Upper lobe of left lung (tissue), 6 donors: ENCODE measurements around the gene TRIP10. TPM values are rescaled to one million over a fixed set of nuclear protein-coding genes. Genes with fewer than 3 reads are reported as not detected.
"Not testable (repeated sequence)": the region's sequence is repeated elsewhere in the genome, so short reads cannot be mapped to it uniquely, and the experiment has no call there.

ENCODE experiments used
- ATAC-seq, 2 donors: fragments of 200-7000 bp; cut with Tn5 transposase; one replicate each; pipeline ENCODE4 v1.9.1; 2022; ENCODE audit warnings: mild to moderate bottlenecking in 2 of 2, moderate library complexity in 2 of 2; ENCODE audit not compliant: low FRiP score in 2 of 2
- DNase-seq, 2 donors: peaks; one replicate each; pipeline ENCODE4 v3.0.0-alpha.2; 2019 to 2020
- H3K27ac ChIP-seq, 4 donors: fragments of 200-600 bp; sonication (generic); one replicate each; pipeline ENCODE4 v1.5.1; 2016 to 2019
- H3K27me3 ChIP-seq, 4 donors: fragments of 200-600 bp; sonication (generic); one replicate each; pipeline ENCODE4 v1.5.1; 2017 to 2019
- H3K36me3 ChIP-seq, 4 donors: fragments of 200-600 bp; sonication (generic); one replicate each; pipeline ENCODE4 v1.5.1; 2016 to 2019
- H3K4me1 ChIP-seq, 4 donors: fragments of 200-600 bp; sonication (generic); one replicate each; pipeline ENCODE4 v1.5.1; 2018 to 2019
- H3K4me3 ChIP-seq, 4 donors: fragments of 200-600 bp; sonication (generic); one replicate each; pipeline ENCODE4 v1.5.1; 2017 to 2019; ENCODE audit warnings: mild to moderate bottlenecking in 2 of 4, moderate library complexity in 1 of 4
- H3K9me3 ChIP-seq, 4 donors: fragments of 200-600 bp; sonication (generic); one replicate each; pipeline ENCODE4 v1.5.1; 2018 to 2019
- CTCF ChIP-seq, 6 experiments: fragments of 450-650 bp in 4 of 6; fragments of 200-600 bp in 2 of 6; sonication (generic) in 2 of 6; IDR thresholded peaks; one replicate each; pipeline ENCODE4 v1.5.1; 2016 to 2019; ENCODE audit warnings: antibody characterized with exemption in 6 of 6
- EP300 ChIP-seq, 4 donors: sonication (generic); formaldehyde crosslinking; IDR thresholded peaks; one replicate each; pipeline ENCODE4 v1.5.1; 2017; ENCODE audit warnings: antibody characterized with exemption in 4 of 4, control low read depth in 2 of 4
- POLR2A ChIP-seq, 4 donors: fragments of 450-650 bp; IDR thresholded peaks; one replicate each; pipeline ENCODE4 v1.5.1; 2016 to 2017; ENCODE audit warnings: antibody characterized with exemption in 4 of 4, mild to moderate bottlenecking in 2 of 4
- POLR2AphosphoS5 ChIP-seq, 2 donors: sonication (generic); formaldehyde crosslinking; IDR thresholded peaks; one replicate each; pipeline ENCODE4 v1.5.1; 2017; ENCODE audit warnings: antibody characterized with exemption in 2 of 2
- WGBS, 2 donors: methylation state at CpG; one replicate each; pipeline ENCODE4 v1.1.5; 2017 to 2018; 5-methylcytosine and 5-hydroxymethylcytosine counted together
- total RNA-seq, 6 donors: library from RNA; depleted of rRNA in 4 of 6; stranded (reverse); fragments of >200 nt in 4 of 6; gene quantifications; one replicate each; pipeline versions ENCODE4 v1.1.0 to v1.2.1, GENCODE V29; 2016 to 2021
- donor health status: DM: no; HTN: no; CAD: no; lungs with moderate emphysema.
- donor health status: DM: no; HTN: yes; CAD: no; lungs with severe emphysema.

The TRIP10 gene
- total RNA-seq, 6 donors from 2014 or later, result 59.6 to 423 (median 74.3) TPM

GRCh38 chr19:6743714-6744380, 4.4 kb downstream of the TRIP10 start:
- Histone ChIP-seq H3K27ac (peak overlapping the region; percentile 74 to 93 (median 88)), H3K4me1 (peaks cover 50 to 62% (median 56%) of the 10 kb centered on the region in 4 donors), H3K9me3 (no peaks in the 10 kb centered on the region), H3K4me3 (peak overlapping the region in 1 of 4 donors; percentile 14), H3K27me3 (peaks cover 0 to 7% (median 0%) of the 10 kb centered on the region in 4 donors), H3K36me3 (peaks cover 15 to 69% (median 40%) of the 10 kb centered on the region in 4 donors)
- DNase-seq (no peak), ATAC-seq (no peak)
- TF ChIP-seq POLR2A (IDR thresholded peaks at IDR 0.05), result no peak
- TF ChIP-seq CTCF (IDR thresholded peaks at IDR 0.05), result no peak
- TF ChIP-seq POLR2AphosphoS5 (IDR thresholded peaks at IDR 0.05), result no peak
- TF ChIP-seq EP300 (IDR thresholded peaks at IDR 0.05), result no peak
- WGBS, 2 donors, result 82 to 85% methylated on average over 15 of the region's 15 CpGs

- Histone ChIP-seq H3K27ac (peak overlapping the region; percentile 74 to 93 (median 88)), H3K27me3 (peaks cover 0 to 7% (median 0%) of the 10 kb centered on the region in 4 donors), H3K9me3 (no peaks in the 10 kb centered on the region), H3K4me3 (peak overlapping the region in 2 of 4 donors; percentile 5 to 14), H3K36me3 (peaks cover 20 to 77% (median 47%) of the 10 kb centered on the region in 4 donors), H3K4me1 (peaks cover 45 to 57% (median 52%) of the 10 kb centered on the region in 4 donors)
- WGBS, 2 donors, result 49 to 58% methylated on average over 12 to 27 of the region's 41 CpGs
- TF ChIP-seq EP300 (IDR thresholded peaks at IDR 0.05), result peak in 1 of 4 donors; percentile 59
- peak; percentile 45 to 56 for TF ChIP-seq POLR2AphosphoS5 (IDR thresholded peaks at IDR 0.05)
- TF ChIP-seq POLR2A (IDR thresholded peaks at IDR 0.05), result peak in 1 of 4 donors; percentile 21
- peak in 2 of 6 experiments; percentile 15 to 19 for TF ChIP-seq CTCF (IDR thresholded peaks at IDR 0.05)
- ATAC-seq (peak; percentile 82 to 90), DNase-seq (peak; percentile 87 to 89)
Observed at GRCh38 chr19:6744381-6745301, 5.2 kb downstream of the TRIP10 start.

DNA sequence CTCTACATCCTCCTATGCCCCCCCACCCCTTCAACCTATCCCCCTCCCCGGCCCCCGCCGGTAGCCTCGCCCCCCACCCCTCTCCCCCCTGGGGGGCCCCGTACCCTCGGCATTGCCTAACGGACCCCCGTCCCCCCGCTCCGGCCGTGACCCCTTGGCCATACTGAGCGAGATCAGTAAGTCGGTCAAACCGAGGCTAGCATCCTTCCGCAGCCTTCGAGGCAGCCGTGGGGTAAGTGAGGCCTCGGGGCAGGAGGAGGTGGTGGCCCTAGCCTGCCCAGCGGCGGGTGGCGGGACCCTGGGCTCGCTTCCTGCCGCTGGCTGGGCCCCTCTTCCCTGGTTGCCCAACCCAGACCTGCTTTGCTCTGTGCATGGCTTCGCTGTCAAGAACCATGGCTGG, 6.5 kb downstream of the TRIP10 start:
- H3K27ac ChIP-seq, result peak overlapping the region in 3 of 4 donors; percentile 35 to 93 (median 67)
- TF ChIP-seq EP300 (IDR thresholded peaks at IDR 0.05) (no peak), POLR2A (IDR thresholded peaks at IDR 0.05) (no peak), CTCF (IDR thresholded peaks at IDR 0.05) (no peak), POLR2AphosphoS5 (IDR thresholded peaks at IDR 0.05) (no peak)
- H3K4me1 ChIP-seq, result peaks cover 43 to 54% (median 46%) of the 10 kb centered on the region in 4 donors
- no peak overlapping the region for H3K4me3 ChIP-seq
- H3K27me3 ChIP-seq, result no peaks in the 10 kb centered on the region
- 88 to 96% methylated on average over 5 to 24 of the region's 24 CpGs for WGBS, 2 donors
- ATAC-seq (no peak), DNase-seq (peak in 1 of 2 donors; percentile 72)
- H3K9me3 ChIP-seq, result no peaks in the 10 kb centered on the region
- H3K36me3 ChIP-seq, result peaks cover 20 to 90% (median 59%) of the 10 kb centered on the region in 4 donors

- DNase-seq, result peak in 1 of 2 donors; percentile 75
- H3K27ac ChIP-seq, result peak overlapping the region in 3 of 4 donors; percentile 12 to 37 (median 20)
- peaks cover 25 to 96% (median 71%) of the 10 kb centered on the region in 4 donors for H3K36me3 ChIP-seq
- H3K27me3 ChIP-seq, ATAC-seq, H3K9me3 ChIP-seq, H3K4me3 ChIP-seq: not testable (repeated sequence)
- WGBS, 2 donors, result 65 to 77% methylated on average over 10 of the region's 10 CpGs
- H3K4me1 ChIP-seq, result peaks cover 32 to 41% (median 34%) of the 10 kb centered on the region in 4 donors
- peak in 1 of 2 donors; percentile 15 for TF ChIP-seq POLR2AphosphoS5 (IDR thresholded peaks at IDR 0.05)
Observed at GRCh38 chr19:6748543-6748942, 9.1 kb downstream of the TRIP10 start.

- Histone ChIP-seq H3K9me3 (no peaks in the 10 kb centered on the region), H3K4me1 (peaks cover 19 to 26% (median 21%) of the 10 kb centered on the region in 4 donors), H3K27me3 (no peaks in the 10 kb centered on the region), H3K27ac (peak overlapping the region in 3 of 4 donors; percentile 16 to 34 (median 24)), H3K4me3 (no peak overlapping the region), H3K36me3 (peaks cover 25 to 89% (median 73%) of the 10 kb centered on the region in 4 donors)
- DNase-seq (peak in 1 of 2 donors; percentile 86), ATAC-seq (peak in 1 of 2 donors; percentile 73)
- WGBS, 2 donors, result 73 to 79% methylated on average over 12 to 17 of the region's 20 CpGs
- TF ChIP-seq CTCF (IDR thresholded peaks at IDR 0.05) (no peak), POLR2AphosphoS5 (IDR thresholded peaks at IDR 0.05) (no peak), POLR2A (IDR thresholded peaks at IDR 0.05) (no peak), EP300 (IDR thresholded peaks at IDR 0.05) (no peak)
Observed at GRCh38 chr19:6750062-6750461, 10.6 kb downstream of the TRIP10 start.
